H7 (cell line): ENCODE measurements around the gene ZNF629. TPM values are rescaled to one million over a fixed set of nuclear protein-coding genes. Genes with fewer than 3 reads are reported as not detected.
A peak's percentile ranks its signal among the peaks of the same experiment; 100 is the strongest.

ENCODE experiments used
- DNase-seq: peaks from one replicate; pipeline ENCODE4 v3.0.0; 2012
- H3K27me3 ChIP-seq: 2 replicates; pipeline ENCODE4 v1.6.0; 2011; ENCODE audit warnings: mild to moderate bottlenecking, low read length; ENCODE audit not compliant: control insufficient read depth, insufficient read depth
- H3K36me3 ChIP-seq: replicated peaks from 2 replicates; pipeline ENCODE4 v1.5.1; 2011; ENCODE audit warnings: low read length; ENCODE audit not compliant: control insufficient read depth, insufficient read depth
- H3K4me3 ChIP-seq: 2 replicates; pipeline ENCODE4 v1.5.1; 2011; ENCODE audit warnings: low read depth, mild to moderate bottlenecking, control low read depth, low read length, moderate library complexity; ENCODE audit not compliant: insufficient read depth
- total RNA-seq: library from RNA; depleted of rRNA; stranded (reverse); fragments of >200 nt; shearing (Covaris generic); gene quantifications from 2 replicates; pipeline ENCODE4 v1.2.3, GENCODE V29; 2014; rRNA removed

The ZNF629 gene
- total RNA-seq, 1 experiment from 2014 or later, result 16.0 TPM

DNA sequence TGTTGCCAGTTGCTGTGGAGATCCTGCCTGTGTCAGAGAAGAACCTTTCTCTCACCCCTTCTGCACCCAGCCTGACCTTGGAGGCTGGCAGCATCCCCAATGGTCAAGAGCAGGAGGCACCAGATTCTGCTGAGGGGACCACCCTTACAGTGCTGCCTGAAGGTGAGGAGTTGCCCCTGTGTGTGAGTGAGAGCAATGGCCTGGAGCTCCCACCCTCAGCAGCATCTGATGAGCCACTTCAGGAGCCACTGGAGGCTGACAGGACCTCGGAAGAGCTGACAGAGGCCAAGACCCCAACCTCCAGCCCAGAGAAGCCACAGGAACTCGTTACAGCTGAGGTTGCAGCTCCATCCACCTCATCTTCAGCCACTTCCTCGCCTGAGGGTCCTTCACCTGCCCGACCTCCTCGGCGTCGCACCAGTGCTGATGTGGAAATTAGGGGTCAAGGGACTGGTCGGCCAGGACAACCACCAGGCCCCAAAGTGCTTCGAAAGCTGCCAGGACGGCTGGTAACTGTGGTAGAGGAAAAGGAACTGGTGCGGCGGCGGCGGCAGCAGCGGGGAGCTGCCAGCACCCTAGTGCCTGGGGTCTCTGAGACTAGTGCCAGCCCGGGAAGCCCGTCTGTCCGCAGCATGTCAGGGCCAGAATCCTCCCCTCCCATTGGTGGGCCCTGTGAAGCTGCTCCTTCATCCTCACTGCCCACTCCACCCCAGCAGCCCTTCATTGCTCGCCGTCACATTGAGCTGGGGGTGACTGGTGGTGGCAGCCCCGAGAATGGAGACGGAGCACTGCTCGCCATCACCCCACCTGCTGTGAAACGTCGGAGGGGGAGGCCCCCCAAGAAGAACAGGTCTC, 49.0 kb downstream of the ZNF629 start:
- Histone ChIP-seq H3K4me3 (no peak overlapping the region), H3K27me3 (no peaks in the 10 kb centered on the region), H3K36me3 (peaks cover 35% of the 10 kb centered on the region)
- DNase-seq, result peak; percentile 30

DNA sequence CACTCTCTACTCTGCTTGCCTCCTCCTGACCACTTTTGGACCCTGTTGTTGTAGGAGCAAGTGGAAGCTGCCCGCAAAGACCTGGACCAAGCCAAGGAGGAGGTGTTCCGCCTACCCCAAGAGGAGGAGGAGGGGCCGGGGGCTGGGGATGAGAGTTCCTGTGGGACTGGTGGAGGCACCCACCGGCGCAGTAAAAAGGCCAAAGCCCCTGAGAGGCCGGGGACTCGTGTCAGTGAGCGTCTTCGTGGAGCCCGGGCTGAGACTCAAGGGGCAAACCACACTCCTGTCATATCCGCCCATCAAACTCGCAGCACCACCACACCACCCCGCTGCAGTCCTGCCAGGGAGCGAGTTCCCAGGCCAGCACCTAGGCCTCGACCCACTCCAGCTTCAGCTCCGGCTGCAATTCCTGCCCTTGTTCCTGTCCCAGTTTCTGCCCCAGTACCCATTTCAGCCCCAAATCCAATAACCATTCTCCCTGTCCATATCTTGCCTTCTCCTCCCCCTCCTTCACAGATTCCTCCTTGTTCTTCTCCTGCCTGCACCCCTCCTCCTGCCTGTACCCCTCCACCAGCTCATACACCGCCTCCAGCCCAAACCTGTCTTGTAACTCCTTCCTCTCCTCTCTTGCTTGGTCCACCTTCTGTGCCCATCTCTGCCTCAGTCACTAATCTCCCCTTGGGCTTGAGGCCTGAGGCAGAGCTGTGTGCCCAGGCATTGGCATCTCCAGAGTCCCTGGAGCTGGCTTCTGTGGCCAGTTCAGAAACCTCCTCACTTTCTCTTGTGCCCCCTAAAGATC, 49.8 kb downstream of the ZNF629 start:
- Histone ChIP-seq H3K36me3 (peaks cover 36% of the 10 kb centered on the region), H3K27me3 (no peaks in the 10 kb centered on the region), H3K4me3 (no peak overlapping the region)
- DNase-seq, result peak; percentile 34

DNA sequence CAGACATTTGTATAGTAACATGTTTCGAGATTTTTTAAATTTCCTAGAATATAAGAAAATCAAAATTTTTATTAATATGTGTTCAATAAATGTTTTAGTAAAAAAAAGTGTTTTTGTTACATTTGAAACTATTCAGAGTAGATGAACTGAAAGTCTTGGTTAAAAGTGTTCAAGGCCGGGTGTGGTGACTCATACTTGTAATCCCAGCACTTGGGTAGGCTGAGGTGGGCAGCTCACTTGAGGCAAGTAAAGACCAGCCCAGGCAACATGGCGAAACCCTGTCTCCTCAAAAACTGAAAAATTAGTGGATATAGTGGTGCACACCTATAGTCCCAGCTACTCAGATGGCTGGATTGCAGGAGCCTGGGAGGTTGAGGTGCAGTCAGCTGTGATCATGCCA, 55.6 kb downstream of the ZNF629 start:
- no peak overlapping the region for H3K4me3 ChIP-seq
- H3K36me3 ChIP-seq, result peaks cover 33% of the 10 kb centered on the region
- H3K27me3 ChIP-seq, result no peaks in the 10 kb centered on the region
- DNase-seq, result no peak

DNA sequence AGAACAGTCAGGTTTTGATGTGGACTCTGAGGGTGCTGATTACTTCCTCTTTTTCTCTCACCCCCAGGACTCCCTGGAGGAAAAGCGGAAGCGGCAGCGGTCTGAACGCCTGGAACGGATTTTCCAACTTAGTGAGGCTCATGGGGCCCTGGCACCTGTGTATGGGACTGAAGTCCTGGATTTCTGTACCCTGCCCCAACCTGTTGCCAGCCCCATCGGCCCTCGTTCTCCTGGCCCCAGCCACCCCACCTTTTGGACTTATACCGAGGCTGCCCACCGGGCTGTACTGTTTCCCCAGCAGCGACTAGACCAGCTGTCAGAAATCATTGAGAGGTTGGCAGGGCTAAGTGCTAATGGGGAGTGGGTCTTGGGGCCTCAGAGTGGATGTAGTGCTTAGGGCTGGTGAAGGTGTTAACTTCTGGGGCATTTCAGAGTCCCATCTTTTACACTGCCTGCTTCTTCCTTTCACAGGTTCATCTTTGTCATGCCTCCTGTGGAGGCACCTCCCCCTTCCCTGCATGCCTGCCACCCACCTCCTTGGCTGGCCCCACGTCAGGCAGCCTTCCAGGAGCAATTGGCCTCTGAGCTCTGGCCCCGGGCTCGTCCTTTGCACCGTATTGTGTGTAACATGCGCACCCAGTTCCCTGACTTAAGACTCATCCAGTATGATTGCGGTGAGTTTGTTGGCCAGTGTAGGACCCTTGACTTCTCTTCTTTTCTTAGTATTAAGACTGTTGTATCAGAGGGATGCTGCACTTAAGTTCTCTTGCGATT, 57.9 kb downstream of the ZNF629 start:
- Histone ChIP-seq H3K27me3 (no peaks in the 10 kb centered on the region), H3K4me3 (no peak overlapping the region), H3K36me3 (peaks cover 31% of the 10 kb centered on the region)
- no peak for DNase-seq

Other genes starting within 250 kb of the ZNF629 start
- gene ZNF764, start 228.8 kb downstream of the ZNF629 start, total RNA-seq, result 10.2 and 13.8 TPM in 2 replicates
- 3.0 and 8.5 TPM in 2 replicates for gene ZNF688, start 215.5 kb downstream of the ZNF629 start, total RNA-seq
- gene ZNF785, start 201.5 kb downstream of the ZNF629 start, total RNA-seq, result 2.8 and 8.5 TPM in 2 replicates
- 17.3 and 18.7 TPM in 2 replicates for gene ZNF689, start 176.8 kb downstream of the ZNF629 start, total RNA-seq
- 4.7 and 4.8 TPM in 2 replicates for gene PRR14, start 136.2 kb downstream of the ZNF629 start, total RNA-seq
- gene FBRS, start 128.8 kb downstream of the ZNF629 start, total RNA-seq, result 11.5 and 13.4 TPM in 2 replicates
- 7.4 and 12.1 TPM in 2 replicates for gene SRCAP, start 88.0 kb downstream of the ZNF629 start, total RNA-seq
- 27.0 and 32.0 TPM in 2 replicates for gene PHKG2, start 38.8 kb downstream of the ZNF629 start, total RNA-seq
- gene CFAP119, start 25.1 kb downstream of the ZNF629 start, total RNA-seq, result 1.5 and 2.1 TPM in 2 replicates
- gene RNF40, start 24.9 kb downstream of the ZNF629 start, total RNA-seq, result 72.6 and 72.9 TPM in 2 replicates
- 16.4 and 35.5 TPM in 2 replicates for gene BCL7C, start 106.9 kb upstream of the ZNF629 start, total RNA-seq
- 2.0 TPM in 2 replicates for gene CTF1, start 109.4 kb upstream of the ZNF629 start, total RNA-seq
- gene FBXL19, start 136.4 kb upstream of the ZNF629 start, total RNA-seq, result 78.3 and 89.8 TPM in 2 replicates
- 15.3 and 18.4 TPM in 2 replicates for gene ORAI3, start 161.9 kb upstream of the ZNF629 start, total RNA-seq
- gene SETD1A, start 170.5 kb upstream of the ZNF629 start, total RNA-seq, result 4.1 and 5.0 TPM in 2 replicates
- gene HSD3B7, start 198.0 kb upstream of the ZNF629 start, total RNA-seq, result 4.4 and 8.2 TPM in 2 replicates
- gene STX1B, start 223.4 kb upstream of the ZNF629 start, total RNA-seq, result 1.3 and 4.1 TPM in 2 replicates
- 13.6 and 14.2 TPM in 2 replicates for gene STX4, start 246.4 kb upstream of the ZNF629 start, total RNA-seq